Kidney (tissue), 14 donors: ENCODE data around the gene MCM3AP. TPM values are rescaled to one million over a fixed set of nuclear protein-coding genes. Genes with fewer than 3 reads are reported as not detected.

ENCODE experiments used
- DNase-seq, 5 donors: peaks; one replicate each; pipeline ENCODE4 v3.0.0-alpha.2; 2013 to 2020
- FAIRE-seq: peaks from 2 replicates; lab custom pipeline; 2012; peaks lifted over from hg19 to GRCh38; lab: Jason Lieb, UNC
- H3K27ac ChIP-seq, 2 donors: one replicate each; pipeline ENCODE4 v1.7.0; 2013; ENCODE audit warnings: low read depth in 2 of 2, low read length in 2 of 2, inconsistent platforms in 1 of 2
- H3K27me3 ChIP-seq: one replicate; pipeline ENCODE4 v1.7.1; 2013; ENCODE audit warnings: low read length, inconsistent platforms; ENCODE audit not compliant: control insufficient read depth, insufficient read depth
- H3K36me3 ChIP-seq, 3 donors: one replicate each; pipeline versions ENCODE4 v1.7.0 to v1.7.1; 2013; ENCODE audit warnings: low read length in 3 of 3, control low read depth in 1 of 3, inconsistent platforms in 1 of 3; ENCODE audit not compliant: insufficient read depth in 3 of 3, control insufficient read depth in 2 of 3
- H3K4me1 ChIP-seq, 3 donors: one replicate each; pipeline versions ENCODE4 v1.7.0 to v1.7.1; 2013; ENCODE audit warnings: low read length in 3 of 3, inconsistent platforms in 1 of 3, low read depth in 1 of 3; ENCODE audit not compliant: control insufficient read depth in 2 of 3, insufficient read depth in 2 of 3
- H3K4me3 ChIP-seq, 3 donors: one replicate each; pipeline versions ENCODE4 v1.7.0 to v1.8.1; 2013; ENCODE audit warnings: low read length in 3 of 3, control low read depth in 1 of 3, inconsistent platforms in 1 of 3
- H3K9ac ChIP-seq, 3 donors: one replicate each; pipeline versions ENCODE4 v1.7.0 to v1.7.1; 2013; ENCODE audit warnings: low read length in 3 of 3, control low read depth in 1 of 3, inconsistent platforms in 1 of 3
- H3K9me3 ChIP-seq, 3 donors: one replicate each; pipeline versions ENCODE4 v1.7.0 to v1.7.1; 2013; ENCODE audit warnings: low read length in 3 of 3, control low read depth in 1 of 3, inconsistent platforms in 1 of 3; ENCODE audit not compliant: control insufficient read depth in 2 of 3, insufficient read depth in 1 of 3
- intact Hi-C: fragments of 100-400 bp; cut with DNase I; formaldehyde crosslinking; loops from one replicate; pipeline ENCODE4 v1.11.1; 2022
- polyA plus RNA-seq: library from polyadenylated mRNA; stranded (reverse); fragments of 350-450 nt; fragmentation: Illumina TruSeq; extraction: RNeasy Lipid Tissue Mini Kit (QIAGEN cat#74804); gene quantifications from one replicate; pipeline ENCODE4 v1.2.3, GENCODE V29; 2014; ENCODE audit warnings: low read depth, low replicate concordance; ENCODE audit not compliant: insufficient read depth
- total RNA-seq: library from RNA; stranded (reverse); fragmentation: NEBNext Ultra II Directional; extraction: Animal tissue kit (Norgen Biotek cat#: 25700); gene quantifications from one replicate; pipeline ENCODE4 v1.2.1, GENCODE V29; 2021
- TF ChIP-seq, protein P1 (sequence below): IDR thresholded peaks from 3 replicates; pipeline ENCODE4 v1.5.1; 2012; ENCODE audit warnings: mild to moderate bottlenecking, moderate library complexity, borderline replicate concordance; ENCODE audit not compliant: insufficient read depth; ENCODE audit errors: extremely low read depth
- donor health status: control.
- donor health status: control.
- donor health status: control.
- donor health status: control.
- donor health status: control.
- donor health status: DM: yes; HTN: yes; CAD: no.
- donor health status: Normal renal cell carcinoma (clear cell type).

Gene MCM3AP
- total and polyA plus RNA-seq, 2 donors from 2014 or later: 29.0 to 101 TPM

DNA sequence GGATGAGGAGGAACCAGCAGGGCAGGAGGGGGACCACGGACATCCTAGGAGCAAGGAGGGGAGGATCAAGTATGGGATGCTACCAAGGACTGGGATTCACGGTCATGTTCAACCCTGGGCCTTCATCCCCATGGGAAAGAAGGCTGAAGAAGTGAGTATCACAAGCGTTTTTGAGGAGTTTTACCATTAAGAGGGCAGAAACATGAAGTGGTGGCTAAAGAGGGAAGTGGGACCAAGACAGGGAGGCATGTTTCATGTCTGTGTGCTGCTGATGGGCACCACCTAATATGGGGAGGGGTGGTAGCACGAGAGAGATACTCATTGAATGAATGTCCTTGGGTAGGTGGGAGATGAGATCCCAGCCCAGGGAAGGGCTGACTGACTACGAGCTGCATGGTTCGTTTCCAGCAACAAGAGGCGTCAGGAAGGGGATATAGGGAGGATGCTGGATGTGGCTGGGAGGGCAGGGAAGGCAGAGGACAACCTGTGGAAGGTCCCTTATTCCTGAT lies 45.5 kb downstream of the MCM3AP start:
- H3K27ac ChIP-seq: no peak overlapping the region
- no peak overlapping the region for H3K9ac ChIP-seq
- TF ChIP-seq, protein P1, sequence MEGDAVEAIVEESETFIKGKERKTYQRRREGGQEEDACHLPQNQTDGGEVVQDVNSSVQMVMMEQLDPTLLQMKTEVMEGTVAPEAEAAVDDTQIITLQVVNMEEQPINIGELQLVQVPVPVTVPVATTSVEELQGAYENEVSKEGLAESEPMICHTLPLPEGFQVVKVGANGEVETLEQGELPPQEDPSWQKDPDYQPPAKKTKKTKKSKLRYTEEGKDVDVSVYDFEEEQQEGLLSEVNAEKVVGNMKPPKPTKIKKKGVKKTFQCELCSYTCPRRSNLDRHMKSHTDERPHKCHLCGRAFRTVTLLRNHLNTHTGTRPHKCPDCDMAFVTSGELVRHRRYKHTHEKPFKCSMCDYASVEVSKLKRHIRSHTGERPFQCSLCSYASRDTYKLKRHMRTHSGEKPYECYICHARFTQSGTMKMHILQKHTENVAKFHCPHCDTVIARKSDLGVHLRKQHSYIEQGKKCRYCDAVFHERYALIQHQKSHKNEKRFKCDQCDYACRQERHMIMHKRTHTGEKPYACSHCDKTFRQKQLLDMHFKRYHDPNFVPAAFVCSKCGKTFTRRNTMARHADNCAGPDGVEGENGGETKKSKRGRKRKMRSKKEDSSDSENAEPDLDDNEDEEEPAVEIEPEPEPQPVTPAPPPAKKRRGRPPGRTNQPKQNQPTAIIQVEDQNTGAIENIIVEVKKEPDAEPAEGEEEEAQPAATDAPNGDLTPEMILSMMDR: no peak
- no peaks in the 10 kb centered on the region for H3K9me3 ChIP-seq
- H3K4me3 ChIP-seq: no peak overlapping the region
- FAIRE-seq (no peak), DNase-seq (no peak)
- H3K4me1 ChIP-seq: no peaks in the 10 kb centered on the region
- H3K36me3 ChIP-seq: peaks cover 18 to 68% (median 60%) of the 10 kb centered on the region in 3 donors
- H3K27me3 ChIP-seq: no peaks in the 10 kb centered on the region
- intact Hi-C loops: no loop called here

DNA sequence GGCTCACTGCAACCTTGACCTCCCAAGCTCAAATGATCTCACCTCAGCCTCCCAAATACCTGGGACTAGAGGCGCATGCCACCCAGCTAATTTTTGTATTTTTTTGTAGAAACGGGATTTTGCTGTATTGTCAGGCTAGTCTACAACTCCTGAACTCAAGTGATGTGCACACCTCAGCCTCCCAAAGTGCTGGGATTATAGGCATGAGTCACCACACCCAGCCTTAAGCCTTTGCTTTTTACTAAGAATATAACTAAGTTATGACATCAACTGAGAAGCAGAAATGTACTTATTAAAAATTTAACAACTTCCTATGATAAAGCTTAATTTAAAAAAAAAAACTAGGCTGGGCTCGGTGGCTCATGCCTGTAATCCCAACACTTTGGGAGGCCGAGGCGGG lies 47.9 kb downstream of the MCM3AP start:
- TF ChIP-seq, protein P1: no peak
- no peak for FAIRE-seq
- Histone ChIP-seq H3K9me3 (no peaks in the 10 kb centered on the region), H3K27me3 (no peaks in the 10 kb centered on the region), H3K27ac (no peak overlapping the region), H3K36me3 (peaks cover 15 to 60% (median 49%) of the 10 kb centered on the region in 3 donors), H3K4me3 (no peak overlapping the region), H3K4me1 (no peaks in the 10 kb centered on the region), H3K9ac (no peak overlapping the region)
- DNase-seq: no peak
- intact Hi-C loops: no loop called here

DNA sequence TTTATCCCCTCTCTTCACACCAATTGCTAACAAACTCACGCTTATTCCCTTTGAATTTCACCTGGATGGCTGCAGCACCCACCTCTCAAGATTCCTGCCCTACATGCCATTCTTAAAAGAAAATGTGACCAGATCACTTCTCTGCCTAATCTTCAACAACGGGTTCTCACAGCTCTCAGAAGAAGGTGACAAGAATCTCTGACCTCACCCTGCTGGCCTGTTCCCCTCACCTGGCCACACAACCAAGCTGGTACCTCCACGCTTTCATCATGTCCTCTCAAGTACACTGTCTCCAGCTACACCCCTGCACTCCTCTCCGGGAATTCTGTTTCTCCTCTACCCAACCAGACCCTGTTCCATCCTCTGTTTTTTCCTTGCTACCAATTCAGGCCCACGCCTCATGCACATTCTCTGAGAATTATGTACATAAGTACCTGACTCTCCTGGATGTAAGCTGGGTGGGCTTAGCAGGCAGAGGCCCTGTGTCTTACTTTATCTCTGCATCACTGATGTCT lies 50.9 kb downstream of the MCM3AP start:
- FAIRE-seq: no peak
- intact Hi-C loops: no loop called here
- no peaks in the 10 kb centered on the region for H3K27me3 ChIP-seq
- TF ChIP-seq, protein P1: no peak
- no peak for DNase-seq
- no peak overlapping the region for H3K27ac ChIP-seq
- no peak overlapping the region for H3K9ac ChIP-seq
- H3K36me3 ChIP-seq: peaks cover 2 to 38% (median 35%) of the 10 kb centered on the region in 3 donors
- H3K9me3 ChIP-seq: no peaks in the 10 kb centered on the region
- H3K4me3 ChIP-seq: no peak overlapping the region
- H3K4me1 ChIP-seq: peaks cover 0 to 2% (median 0%) of the 10 kb centered on the region in 3 donors
